DMS79 (cell line): ENCODE results near the gene LIPC.

Experiments used
- DNase-seq: peaks from one replicate; lab custom pipeline; 2025; lab: John Stamatoyannopoulos, UW

The LIPC gene

GRCh38 chr15:58431221-58432149 is at the start of gene LIPC:
Gene LIPC (plus strand): TSS chr15:58431991. CDS start chr15:58432033, 42 bp downstream.
- no peak for DNase-seq

DNA sequence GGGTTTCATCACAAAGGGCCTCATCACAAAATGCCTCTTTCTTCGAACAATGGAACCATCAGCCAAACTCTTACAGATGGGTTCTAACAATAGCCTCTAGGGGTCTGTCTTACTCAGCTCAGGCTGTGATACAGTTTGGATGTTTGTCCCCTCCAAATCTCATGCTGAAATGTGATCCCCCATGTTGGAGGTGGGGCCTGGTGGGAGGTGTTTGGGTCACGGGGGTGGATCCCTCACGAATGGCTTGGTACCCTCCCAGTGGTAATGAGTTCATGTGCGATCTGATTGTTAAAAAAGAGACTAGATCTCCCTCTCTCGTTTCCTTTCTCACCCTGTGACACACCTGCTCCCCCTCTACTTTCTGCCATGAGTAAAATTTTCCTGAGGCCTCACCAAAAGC is 47.9 kb upstream of the LIPC start:
- no peak for DNase-seq

DNA sequence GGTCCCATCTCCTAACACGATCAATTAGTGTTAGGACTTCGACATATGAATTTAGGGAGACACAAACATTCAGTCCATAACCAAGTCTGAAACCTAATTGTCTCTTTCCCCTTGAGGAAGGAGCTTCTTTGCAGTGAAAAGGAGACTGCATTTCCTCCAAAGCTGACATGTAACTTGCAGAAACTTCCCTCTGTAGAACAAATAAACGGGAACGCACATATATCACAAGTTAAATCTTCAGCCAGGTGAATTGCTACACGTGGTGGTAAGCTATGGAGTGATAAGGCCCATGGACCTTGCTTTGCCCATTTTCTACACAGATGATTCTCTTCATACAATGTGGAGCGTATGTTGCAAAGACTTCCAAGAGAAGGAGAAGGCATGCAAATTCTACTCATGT is 47.1 kb upstream of the LIPC start:
- no peak for DNase-seq

DNA sequence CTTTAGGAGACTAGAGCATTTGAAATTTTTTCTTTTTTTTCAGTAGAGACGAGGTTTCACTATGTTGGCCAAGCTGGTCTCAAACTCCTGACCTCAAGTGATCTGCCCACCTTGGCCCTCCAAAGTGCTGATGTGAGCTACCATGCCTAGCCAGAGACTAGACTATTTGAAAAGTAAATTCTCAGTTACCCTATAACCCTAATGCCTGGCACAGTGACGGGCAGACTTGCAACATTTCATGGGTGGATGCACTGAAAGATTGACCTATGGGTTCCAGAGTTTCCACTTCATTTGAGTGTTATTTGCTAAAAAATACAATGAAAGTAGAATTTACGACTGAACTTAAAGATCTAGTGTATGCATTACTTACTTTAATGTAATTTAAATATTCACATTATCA is 45.7 kb upstream of the LIPC start:
- DNase-seq: no peak

GRCh38 chr15:58386641-58387040 is 45.1 kb upstream of the LIPC start:
- DNase-seq: no peak

- no peak for DNase-seq
Observed at GRCh38 chr15:58387130-58387529, 44.7 kb upstream of the LIPC start.

- no peak for DNase-seq
Observed at GRCh38 chr15:58388211-58388610, 43.6 kb upstream of the LIPC start.

- no peak for DNase-seq
Observed at GRCh38 chr15:58390118-58390517, 41.7 kb upstream of the LIPC start.

DNA sequence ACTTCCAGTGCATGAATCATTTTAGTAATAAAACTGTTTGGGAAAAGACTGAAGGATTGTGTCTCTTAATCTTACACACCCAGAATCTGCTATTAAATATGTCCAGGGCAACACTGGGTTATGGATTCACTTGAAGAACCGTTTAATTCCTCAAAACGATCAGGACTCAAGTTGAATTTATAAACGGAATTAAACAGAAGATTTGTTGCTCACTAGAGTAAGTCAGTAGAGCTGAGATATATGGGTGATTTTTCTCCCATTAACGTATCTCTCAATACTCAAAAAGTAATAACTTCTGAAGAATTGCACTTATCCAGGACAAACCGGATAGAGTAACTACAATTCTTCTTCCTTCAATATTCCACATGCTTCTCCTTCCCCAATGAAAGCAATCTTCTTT is 41.1 kb upstream of the LIPC start:
- no peak for DNase-seq

DNA sequence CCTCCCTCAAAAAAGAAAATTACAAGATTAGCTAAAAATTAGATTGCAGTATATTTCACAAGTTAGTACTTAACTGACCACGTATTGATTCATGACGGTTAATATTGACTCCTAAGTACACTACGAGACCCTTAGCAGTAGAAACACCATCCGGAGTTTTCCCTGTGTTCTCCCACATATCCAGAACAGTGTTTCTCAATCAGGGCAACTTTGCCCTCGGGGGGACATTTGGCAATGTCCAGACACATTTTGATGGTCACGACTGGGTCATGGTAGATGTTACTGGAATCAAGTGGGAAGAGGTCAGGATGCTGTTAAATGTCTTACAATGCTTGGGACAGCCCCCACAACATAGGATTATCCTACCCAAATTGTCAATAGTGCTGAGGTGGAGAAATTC is 40.7 kb upstream of the LIPC start:
- DNase-seq: no peak

DNA sequence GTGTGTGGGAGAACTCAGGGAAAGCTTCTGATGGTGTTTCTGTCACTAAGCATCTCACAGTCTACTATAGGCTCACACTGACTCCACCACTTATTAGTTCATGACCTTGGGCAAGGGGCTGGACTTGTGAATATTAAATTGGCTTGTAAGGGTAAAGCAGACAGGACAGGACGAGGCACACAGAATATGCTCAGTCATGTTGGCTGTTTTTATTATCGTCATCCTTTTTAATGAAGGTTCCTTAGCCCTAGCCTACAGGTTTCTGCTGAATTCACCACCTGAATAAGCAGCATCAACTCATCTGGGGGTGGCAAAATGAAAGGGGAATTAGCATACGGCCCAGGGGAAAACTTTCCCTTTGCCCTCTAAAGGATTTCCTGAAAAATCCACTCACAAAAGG is 39.6 kb upstream of the LIPC start:
- no peak for DNase-seq

- DNase-seq: no peak
Observed at GRCh38 chr15:58392611-58393161, 39.1 kb upstream of the LIPC start.

GRCh38 chr15:58393241-58393662 is 38.5 kb upstream of the LIPC start:
- DNase-seq: peak; percentile 40

DNA sequence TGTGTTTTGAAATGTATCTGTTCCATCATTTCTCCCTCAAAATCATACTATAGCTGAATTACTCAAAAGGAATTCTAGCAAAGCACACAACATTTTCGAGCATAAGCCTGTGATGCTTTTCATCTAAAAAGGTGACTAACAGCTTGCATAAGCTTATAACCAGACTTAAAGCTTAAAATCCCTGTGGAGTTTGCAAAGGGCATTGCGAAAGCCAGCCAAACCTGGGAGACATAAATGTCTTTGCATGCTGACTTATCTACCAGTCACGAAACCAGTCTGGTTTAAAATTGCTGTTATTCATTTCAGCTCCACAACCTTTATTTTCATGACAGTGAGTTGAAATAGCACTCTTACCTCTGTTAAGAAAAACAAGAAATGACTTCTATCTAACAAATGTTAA is 35.6 kb upstream of the LIPC start:
- no peak for DNase-seq

DNA sequence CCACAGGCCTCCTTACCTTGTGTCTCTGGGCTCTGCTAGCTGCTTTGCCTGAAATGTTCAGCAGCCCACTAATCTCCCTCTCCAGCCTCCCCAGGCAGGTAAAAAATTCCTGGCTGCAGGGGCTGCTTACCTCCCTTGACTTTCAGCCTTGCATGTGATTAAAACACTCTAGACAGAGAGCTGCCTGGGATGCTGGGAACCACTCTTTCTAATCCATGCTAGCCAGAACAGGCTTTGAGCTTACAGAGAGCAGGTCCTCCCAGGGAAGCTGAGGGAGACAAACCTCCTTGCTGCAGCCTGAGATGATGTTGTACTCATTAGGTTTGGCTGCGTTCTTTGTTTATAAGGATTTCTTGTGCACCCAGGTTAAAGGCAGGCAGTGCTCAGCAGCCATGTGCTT is 33.7 kb upstream of the LIPC start:
- DNase-seq: no peak

DNA sequence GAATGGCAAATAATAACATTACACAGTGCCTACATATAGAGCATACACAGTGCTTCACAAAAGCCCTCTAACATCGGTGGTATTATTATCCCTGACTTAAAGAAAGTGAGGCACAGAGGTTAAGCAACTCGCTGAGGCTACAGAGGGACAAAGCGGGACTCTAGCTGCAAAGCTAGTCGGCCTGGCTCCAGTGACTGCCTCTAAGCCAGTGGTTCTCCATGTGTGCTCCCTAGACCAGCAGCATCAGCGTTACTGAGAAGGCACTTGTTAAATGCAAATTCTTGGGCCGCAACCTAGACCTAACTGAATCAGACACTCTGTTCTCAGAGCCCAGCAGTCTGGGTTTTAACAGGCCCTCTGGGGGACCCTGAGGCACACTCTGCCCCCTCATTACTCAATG is 33.1 kb upstream of the LIPC start:
- no peak for DNase-seq

GRCh38 chr15:58399739-58400138 is 32.1 kb upstream of the LIPC start:
- DNase-seq: no peak

DNA sequence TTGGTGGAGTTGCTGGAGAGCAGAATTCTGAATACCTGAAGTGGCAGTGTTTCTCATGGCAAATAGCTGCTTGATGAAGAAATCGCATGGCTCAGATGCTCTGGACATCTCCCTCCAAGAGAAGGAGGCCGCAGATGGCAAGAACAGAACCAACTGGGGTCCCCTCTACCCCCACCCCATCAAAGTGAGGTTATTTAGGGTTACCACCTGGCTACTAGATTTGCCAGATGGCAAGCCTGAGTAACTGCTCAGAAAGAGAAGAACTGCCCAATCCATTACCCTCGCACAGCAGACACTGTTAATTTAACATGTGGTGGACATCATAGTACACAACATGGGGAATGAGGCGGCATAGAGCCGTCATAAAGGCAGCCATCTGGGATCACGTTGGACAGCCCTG is 30.5 kb upstream of the LIPC start:
- no peak for DNase-seq

GRCh38 chr15:58401991-58402649 is 29.7 kb upstream of the LIPC start:
- DNase-seq: no peak

GRCh38 chr15:58403581-58403980 is 28.2 kb upstream of the LIPC start:
- DNase-seq: no peak

DNA sequence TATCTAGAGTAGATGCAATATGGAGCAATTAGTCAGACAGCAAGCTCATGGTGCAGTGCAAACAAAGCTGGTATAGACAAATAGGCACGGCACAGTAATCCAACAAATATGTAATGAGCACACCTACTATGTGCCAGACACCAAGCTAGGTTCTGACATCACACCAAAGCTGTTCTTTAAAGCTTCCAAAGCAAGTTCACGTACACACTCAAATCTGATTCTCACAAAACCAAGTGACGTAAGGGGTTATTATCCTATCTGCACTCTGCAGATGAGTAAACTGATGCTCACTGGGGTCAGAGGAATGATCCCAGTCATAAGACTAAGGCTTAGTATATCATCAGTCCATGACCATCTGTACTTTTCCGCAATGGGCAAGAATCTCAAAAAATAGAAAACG is 27.8 kb upstream of the LIPC start:
- no peak for DNase-seq

DNA sequence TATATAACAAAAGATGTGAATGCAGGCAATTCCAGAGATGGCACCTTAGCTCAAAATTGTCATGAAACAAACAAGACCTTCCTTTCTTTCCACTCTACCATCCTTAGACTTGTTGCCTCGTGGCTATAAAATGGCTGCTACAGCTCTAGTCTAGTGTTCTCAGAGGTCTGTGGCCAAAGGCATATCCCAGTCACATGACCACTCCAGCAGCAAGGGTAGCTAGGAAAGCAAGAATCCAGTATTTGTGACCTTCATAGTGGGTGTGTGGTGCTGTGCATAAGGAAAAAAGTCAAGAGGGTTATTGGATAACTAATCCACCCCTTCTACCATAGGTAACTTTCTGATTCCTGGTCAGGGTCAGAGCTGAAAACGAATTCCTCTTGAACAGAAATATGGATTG is 27.1 kb upstream of the LIPC start:
- no peak for DNase-seq

DNA sequence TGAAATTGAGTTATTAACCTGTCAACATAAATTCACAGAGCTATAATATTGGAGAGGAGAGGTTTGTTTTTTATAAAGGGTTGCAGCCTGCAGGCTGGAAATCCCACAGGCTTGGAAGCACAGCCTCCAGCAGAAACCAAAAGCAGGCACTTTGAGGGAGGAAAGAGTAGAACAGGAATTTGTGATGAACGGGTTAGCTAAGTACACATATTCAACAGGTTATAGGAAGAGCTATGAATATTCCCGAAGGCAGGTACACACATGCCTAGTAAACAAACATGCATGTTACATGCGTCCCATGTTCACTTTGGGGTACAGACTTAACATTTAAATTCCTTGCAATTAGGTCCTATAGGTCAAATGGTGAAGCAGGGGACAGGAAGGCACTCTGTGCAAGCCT is 25.9 kb upstream of the LIPC start:
- DNase-seq: no peak
